ENCODE results near the gene OPCML.

DNA sequence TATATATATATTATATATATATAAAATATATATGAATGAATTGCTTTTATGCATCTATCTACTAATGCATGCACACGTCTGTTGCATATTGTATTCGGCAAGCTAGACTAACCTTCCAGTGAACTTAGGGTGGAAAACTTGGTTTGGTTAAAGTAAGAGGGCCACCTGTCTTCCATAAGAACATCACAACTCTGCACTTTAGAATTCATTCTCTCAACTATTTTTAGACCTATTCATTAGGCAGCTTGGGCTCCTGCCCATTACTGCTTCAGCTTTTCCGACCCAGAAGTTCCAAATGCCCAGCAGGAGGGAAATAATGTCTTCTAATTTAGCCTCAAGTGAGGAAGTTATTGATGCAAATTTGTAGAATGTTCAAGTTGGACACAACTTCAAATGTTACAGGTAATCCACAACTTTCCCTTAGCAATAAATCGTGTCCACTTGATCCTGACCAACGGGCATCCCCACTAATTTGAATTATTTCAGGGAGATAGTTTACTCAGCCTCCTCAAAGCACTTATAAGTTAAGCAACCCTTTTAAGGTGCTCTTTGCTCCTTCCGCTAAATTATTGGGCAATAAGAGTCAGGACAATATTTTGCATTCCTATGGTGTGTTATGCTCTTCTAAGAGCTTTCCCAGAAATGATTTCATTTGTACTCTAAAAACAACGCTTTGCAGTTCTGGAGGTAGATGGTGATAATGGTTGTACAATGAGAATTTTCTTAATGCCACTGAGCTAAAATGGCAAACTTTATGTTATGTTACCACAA, 132.3 kb downstream of the OPCML start:
- TF ChIP-seq CTCF (conservative IDR thresholded peaks at IDR 0.05; ENCODE audit: low read length) = no peak
- no peak for TF ChIP-seq EZH2phosphoT487 (IDR thresholded peaks at IDR 0.05; ENCODE audit: borderline replicate concordance)
